NCI-H526 (cell line): ENCODE data around the gene STOML1.
"Not testable (repeated sequence)": the region's sequence is repeated elsewhere in the genome, so short reads cannot be mapped to it uniquely, and the experiment has no call there.

Experiments used
- DNase-seq, 2 experiments: peaks; one replicate each; lab custom pipeline; 2025; lab: John Stamatoyannopoulos, UW

The STOML1 gene

DNA sequence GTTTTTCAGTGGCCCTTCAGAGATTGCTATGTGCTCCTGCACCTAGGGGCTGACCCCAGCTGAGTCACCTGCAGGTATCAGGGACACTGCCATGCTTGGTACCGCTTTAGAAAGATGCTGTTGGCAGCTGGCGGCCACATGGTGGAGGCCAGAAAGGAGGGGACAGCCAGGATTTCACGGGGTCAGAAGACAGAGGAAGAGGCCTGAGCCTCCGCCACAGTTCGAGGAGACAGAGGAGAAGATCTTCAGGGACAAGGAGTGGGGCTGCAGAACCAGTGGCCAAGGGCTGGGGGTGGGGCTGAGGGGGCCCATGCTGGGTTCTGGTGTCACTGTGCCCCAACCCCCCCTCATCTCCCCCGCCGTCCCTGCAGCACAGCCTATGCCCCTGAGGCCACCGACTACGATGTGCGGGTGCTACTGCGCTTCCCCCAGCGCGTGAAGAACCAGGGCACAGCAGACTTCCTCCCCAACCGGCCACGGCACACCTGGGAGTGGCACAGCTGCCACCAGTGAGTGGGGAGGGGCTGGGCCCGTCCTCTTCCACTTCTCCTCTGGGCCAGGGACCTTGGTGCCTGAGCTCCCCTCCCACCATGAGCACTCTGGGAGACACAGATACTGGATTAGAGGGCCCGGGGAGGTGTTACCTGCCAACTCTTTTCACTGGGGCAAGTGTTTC lies 45.9 kb downstream of the STOML1 start:
- DNase-seq = no peak

GRCh38 chr15:73945130-73945508 lies 47.0 kb downstream of the STOML1 start:
- DNase-seq = no peak

DNA sequence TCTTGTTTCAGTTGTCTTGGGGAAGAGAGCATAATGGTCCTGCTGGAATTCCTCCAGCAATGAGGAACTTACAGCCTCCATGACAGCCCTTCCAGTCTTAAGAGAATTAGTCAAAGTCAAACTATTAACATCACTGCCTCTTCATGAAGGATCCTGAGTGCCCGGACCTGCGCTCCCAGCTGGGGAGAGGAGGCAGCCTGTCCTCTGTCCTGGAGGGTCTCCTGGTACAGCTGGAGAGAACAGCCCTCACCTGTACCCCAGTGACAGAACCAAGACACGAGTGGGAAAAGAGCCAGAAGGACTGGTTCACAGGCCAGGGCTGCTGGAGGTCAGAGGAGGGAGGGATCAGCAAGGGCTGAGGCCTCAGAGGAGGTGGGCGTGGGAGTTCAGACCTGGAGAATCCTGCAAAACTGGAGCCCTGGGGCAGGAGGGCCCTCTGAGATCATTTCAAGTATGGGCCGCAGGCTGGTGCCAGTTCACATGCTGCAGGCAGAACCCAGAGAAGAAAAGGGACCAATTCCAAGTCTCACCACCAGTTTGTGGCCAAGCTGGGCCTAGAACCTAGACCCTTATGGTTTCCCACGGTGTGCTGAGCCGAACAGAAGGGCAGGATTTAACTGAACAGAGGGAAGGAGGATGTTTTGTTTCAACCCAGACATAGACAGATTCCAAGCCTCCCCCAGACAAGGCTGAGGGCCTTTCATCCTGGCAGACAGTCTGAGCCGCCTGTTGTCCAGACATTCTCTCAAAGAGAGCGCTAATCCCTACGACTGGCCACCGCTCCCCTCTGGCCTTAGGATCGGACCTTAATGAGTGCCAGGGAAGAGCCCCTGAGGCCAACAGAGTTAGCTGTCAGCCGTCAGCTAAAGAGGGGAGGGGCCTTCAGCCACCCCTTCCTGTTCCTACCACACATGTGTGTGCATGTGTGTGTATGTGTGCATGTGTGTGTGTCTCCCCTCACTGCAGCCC lies 47.6 kb downstream of the STOML1 start:
- no peak for DNase-seq

DNA sequence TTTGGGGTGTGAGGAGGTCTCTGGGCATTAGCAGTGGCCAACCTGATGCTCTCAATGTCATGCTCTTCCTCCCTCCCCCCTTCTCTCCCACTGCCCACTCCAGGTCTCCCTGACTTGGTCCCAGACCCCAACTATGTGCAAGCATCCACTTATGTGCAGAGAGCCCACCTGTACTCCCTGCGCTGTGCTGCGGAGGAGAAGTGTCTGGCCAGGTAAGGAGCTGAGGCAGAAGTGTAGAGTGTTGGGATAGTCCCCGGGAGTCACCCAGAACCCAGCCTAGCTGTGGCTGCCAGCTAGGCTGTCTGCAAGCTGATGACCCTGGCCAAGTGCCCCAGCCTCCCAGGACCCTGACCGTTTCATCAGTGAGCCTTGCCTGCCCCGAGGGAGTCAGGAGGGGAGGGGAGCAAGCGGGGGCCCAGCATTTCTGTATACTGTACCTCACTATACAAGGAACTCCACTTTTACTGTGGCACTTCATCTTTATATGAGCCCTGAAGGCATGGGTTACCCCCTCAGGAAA lies 49.3 kb downstream of the STOML1 start:
- DNase-seq = no peak

- DNase-seq = no peak
Measured at GRCh38 chr15:73941871-73942635, 50.0 kb downstream of the STOML1 start.

DNA sequence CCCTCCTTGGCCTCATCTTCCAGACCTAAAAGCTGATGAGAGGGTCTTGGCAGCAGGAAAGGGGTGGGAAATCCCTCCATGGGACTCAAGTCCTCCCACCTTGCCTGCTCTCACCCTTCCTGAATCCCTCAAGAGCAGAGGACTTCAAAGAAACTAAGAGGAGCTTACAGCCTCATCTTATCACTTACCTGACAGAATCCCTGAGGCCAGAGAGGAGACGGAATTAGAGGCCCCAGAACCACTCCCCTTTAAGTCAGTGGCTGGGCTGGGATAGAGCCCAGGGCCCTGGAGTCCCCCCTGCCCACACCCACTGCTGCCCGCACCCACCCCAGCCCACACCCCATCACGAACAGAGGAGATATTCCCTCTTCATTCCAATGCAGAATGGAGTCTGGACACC lies 50.6 kb downstream of the STOML1 start:
- no peak for DNase-seq

- DNase-seq = peak in 1 of 2 experiments; percentile 26
Measured at GRCh38 chr15:73941044-73941443, 51.1 kb downstream of the STOML1 start.

DNA sequence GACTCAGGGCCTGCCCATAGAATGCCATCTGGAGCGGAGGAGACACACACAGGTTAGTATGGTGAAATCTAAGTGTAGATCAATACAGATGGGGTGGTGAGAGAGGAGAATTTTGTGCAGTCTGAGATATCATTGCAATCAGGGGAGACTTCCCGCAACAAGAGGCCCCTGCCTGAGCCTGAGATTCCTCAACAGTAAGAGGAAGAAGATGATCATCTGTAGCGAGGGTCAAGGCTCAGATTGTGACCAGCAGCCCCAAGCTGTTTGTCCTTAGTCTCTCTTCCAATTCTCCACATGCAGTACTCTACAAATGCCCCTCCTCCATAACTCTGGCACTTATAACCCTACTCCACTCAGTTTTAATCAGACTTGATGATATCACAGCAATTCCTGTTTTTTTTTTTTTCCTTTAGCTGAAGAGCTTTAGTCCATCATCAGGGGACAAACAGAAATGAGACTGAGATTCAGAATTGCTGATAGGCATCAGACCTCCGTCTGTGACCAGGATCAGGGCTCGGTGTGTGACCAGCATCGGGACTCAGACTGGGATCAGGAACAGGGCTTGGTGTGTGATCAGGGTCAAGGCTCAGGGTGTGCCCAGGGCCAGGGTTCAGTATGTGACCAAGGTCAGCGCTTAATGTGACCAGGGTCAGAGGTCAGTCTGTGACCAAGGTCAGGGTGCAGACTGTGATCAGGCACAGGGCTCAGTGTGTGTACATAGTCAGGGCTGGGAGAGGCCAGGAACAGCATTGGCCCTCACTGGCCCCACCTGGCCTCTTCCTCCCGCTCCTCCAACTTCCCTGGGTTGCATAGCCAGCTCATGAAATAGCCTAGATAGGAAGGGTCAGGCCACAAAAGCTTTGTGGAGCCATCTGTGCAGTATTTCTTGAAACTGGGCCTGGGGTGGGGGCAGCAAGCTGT lies 51.8 kb downstream of the STOML1 start:
- DNase-seq = no peak

- DNase-seq = no peak
Measured at GRCh38 chr15:73939138-73939537, 53.0 kb downstream of the STOML1 start.

- not testable (repeated sequence) for DNase-seq
Measured at GRCh38 chr15:73938516-73938915, 53.6 kb downstream of the STOML1 start.

GRCh38 chr15:73937726-73938125 lies 54.4 kb downstream of the STOML1 start:
- DNase-seq = no peak

- DNase-seq = no peak
Measured at GRCh38 chr15:73937296-73937695, 54.8 kb downstream of the STOML1 start.

- DNase-seq = no peak
Measured at GRCh38 chr15:73936588-73937290, 55.4 kb downstream of the STOML1 start.

DNA sequence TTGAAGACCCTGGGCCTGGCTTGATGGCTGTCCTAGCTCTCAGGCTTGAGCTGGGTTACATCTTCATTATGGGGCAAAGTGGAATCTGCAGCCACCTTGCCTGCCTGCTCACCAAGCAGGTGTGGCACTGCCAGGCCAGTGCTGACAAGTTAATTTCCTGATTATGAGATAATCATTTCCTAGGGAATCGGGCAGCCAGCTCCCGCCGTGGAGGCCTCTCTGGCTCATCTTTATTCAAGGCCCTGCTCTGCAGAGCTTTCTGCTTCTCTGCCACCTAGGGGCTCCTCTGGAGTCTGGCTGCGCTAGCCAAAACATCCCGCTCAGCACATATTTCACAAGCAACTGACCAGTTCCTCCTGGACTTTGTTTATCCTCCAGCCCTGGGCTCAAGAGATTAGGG lies 55.9 kb downstream of the STOML1 start:
- peak in 1 of 2 experiments; percentile 68 for DNase-seq

- no peak for DNase-seq
Measured at GRCh38 chr15:73935547-73935946, 56.5 kb downstream of the STOML1 start.

DNA sequence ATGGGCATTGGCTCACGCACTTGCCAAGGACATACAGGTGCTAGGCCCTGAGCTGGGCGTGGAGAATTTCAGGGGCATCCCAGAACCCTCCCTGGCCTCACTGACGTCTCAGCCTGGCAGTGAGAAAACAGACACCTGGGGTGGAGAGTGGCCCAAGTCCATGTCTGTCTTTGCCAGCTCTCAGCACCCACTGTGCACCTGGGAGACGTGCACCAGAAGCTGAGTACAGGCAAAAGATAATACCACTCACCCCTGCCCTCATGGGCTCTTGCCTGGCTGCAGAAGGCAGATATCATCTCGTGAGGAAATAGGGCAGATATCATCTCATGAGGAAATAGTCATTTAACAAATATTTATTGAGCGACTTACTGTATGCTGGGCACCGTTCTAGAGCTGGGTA lies 57.8 kb downstream of the STOML1 start:
- no peak for DNase-seq

GRCh38 chr15:73932381-73933191 lies 59.5 kb downstream of the STOML1 start:
- no peak for DNase-seq

GRCh38 chr15:73931441-73931840 lies 60.7 kb downstream of the STOML1 start:
- no peak for DNase-seq

DNA sequence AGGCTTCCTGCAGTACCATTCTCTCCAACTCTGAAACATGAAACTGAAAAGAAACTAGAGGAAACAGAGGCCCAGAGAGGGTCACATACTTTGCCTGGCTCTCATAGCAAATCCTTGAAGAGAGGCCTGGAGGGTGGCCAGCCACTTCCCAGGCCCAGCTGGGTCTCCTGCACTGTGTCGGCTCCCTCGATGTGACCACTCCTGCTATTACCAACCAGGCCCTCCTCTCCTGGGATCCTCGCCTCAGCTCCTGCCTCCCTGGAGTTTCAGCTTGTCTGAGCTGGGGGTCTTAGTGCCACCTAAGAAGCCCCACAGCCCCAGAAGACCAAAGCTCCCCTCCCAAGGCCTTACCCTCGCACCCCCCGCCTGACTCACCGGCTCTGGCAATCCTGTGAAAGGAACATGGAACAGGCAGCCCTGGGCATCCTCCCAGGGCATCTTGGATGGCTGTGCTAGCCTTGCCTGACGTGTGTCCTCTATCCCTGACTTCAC lies 61.3 kb downstream of the STOML1 start:
- no peak for DNase-seq
